ENCODE measurements around the gene GMDS.
A peak's percentile ranks its signal among the peaks of the same experiment; 100 is the strongest.

The GMDS gene

GRCh38 chr6:2055911-2056310, 189.5 kb downstream of the GMDS start:
- no peak for DNase-seq (ENCODE audit: low read depth, low spot score)
- H3K27ac ChIP-seq = no peak overlapping the region

GRCh38 chr6:2055143-2055542, 190.3 kb downstream of the GMDS start:
- no peak for DNase-seq (ENCODE audit: low read depth, low spot score)

DNA sequence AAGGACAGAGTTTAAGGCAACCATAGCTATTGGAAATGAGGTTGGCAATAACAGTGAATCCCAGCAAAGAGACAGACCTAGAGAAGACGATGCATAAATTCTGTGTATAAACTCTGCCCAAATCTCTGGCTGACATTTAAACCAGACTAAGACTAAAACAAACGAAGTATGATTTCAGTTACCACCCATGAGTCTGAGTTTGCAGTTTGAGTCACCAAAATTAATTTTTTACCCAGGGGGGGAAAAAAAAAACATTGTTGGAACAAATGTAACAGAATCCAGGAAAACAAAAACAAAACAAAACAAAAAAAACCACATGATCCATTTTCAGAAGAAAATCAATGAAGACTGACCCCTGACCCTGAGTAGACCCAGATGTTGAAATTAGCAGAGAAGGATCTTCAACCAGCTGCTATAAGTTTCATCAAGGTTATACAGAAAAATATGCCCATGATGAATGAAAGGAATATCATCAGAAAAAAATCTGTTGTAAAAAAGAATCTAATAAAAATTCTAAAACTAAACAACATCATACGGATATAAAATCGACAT, 190.8 kb downstream of the GMDS start:
- no peak for DNase-seq (ENCODE audit: low read depth, low spot score)
- no peak overlapping the region for H3K27ac ChIP-seq

More at GRCh38 chr6:2055143-2055542, 190.3 kb downstream of the GMDS start:
- no peak overlapping the region for H3K27ac ChIP-seq

- DNase-seq (ENCODE audit: low read depth, low spot score) = no peak
- H3K27ac ChIP-seq = no peak overlapping the region
Measured at GRCh38 chr6:2053691-2054090, 191.7 kb downstream of the GMDS start.

DNA sequence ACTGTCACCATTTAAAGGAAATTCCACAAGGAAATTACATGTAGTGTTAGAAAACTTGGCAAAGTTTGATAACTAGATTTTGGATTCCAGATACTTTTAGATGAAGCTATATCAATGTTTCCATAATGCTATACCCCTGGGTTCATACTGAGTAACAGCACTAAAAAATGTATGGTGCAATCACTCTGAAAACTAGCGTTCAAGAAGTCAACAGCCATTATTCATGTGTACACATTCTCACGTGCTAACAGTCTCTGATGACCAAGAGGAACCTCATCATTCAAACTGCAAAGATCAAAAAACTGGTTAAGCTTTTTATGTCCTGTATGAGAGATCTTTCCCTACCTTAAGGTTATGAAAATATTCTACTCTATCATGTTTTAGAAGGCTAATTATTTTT, 197.6 kb downstream of the GMDS start:
- DNase-seq (ENCODE audit: low read depth, low spot score) = no peak
- H3K27ac ChIP-seq = no peak overlapping the region

GRCh38 chr6:2044192-2044591, 201.2 kb downstream of the GMDS start:
- H3K27ac ChIP-seq = no peak overlapping the region

GRCh38 chr6:2042956-2043648, 202.3 kb downstream of the GMDS start:
- H3K27ac ChIP-seq = no peak overlapping the region
- no peak for DNase-seq (ENCODE audit: low read depth, low spot score)

More at GRCh38 chr6:2044192-2044591, 201.2 kb downstream of the GMDS start:
- no peak for DNase-seq (ENCODE audit: low read depth, low spot score)

- no peak overlapping the region for H3K27ac ChIP-seq
- no peak for DNase-seq (ENCODE audit: low read depth, low spot score)
Measured at GRCh38 chr6:2038092-2038491, 207.3 kb downstream of the GMDS start.

GRCh38 chr6:2037237-2037926, 208.0 kb downstream of the GMDS start:
- DNase-seq (ENCODE audit: low read depth, low spot score) = peak; percentile 12
- H3K27ac ChIP-seq = no peak overlapping the region

DNA sequence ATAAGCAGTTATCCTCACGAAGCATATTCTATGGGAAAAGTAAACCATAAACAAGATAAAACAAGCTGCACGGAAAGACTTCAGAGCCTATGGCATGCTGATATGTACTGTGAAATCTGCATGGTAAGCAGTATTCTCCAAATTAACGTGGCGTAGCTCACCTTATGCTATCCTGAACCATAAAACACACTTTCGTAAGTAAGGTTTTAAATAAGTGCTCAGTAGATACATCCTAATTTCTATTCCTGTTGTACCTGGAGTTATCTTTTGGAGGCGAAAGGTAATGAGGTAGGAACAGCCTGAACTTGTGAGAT, 208.7 kb downstream of the GMDS start:
- no peak overlapping the region for H3K27ac ChIP-seq

GRCh38 chr6:2035826-2036709, 209.3 kb downstream of the GMDS start:
- DNase-seq (ENCODE audit: low read depth, low spot score) = no peak
- no peak overlapping the region for H3K27ac ChIP-seq

More for the DNA sequence above, 208.7 kb downstream of the GMDS start:
- no peak for DNase-seq (ENCODE audit: low read depth, low spot score)

DNA sequence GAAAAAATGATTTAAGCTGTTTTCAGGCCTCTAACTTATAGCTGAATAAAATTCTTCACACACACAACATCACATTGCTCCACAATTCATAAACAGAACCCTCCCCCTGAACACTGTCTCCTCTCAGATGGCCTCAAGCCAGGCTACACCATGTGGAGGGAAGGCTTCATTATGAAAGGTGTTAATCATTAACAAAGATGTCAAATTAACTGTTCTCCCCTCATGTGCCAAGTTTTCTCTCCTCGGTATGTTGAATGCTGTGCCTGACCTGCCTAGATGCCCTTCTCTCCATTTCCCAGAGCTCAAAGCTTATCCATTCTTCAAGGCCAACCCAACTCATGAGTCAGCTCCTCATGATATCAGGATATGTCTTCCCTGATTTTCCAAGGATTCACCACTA, 210.4 kb downstream of the GMDS start:
- DNase-seq (ENCODE audit: low read depth, low spot score) = no peak
- H3K27ac ChIP-seq = no peak overlapping the region

GRCh38 chr6:2034256-2034655, 211.1 kb downstream of the GMDS start:
- DNase-seq (ENCODE audit: low read depth, low spot score) = no peak
- no peak overlapping the region for H3K27ac ChIP-seq

- no peak for DNase-seq (ENCODE audit: low read depth, low spot score)
- no peak overlapping the region for H3K27ac ChIP-seq
Measured at GRCh38 chr6:2033544-2033943, 211.9 kb downstream of the GMDS start.

GRCh38 chr6:2030682-2031244, 214.6 kb downstream of the GMDS start:
- no peak overlapping the region for H3K27ac ChIP-seq
- DNase-seq (ENCODE audit: low read depth, low spot score) = no peak

DNA sequence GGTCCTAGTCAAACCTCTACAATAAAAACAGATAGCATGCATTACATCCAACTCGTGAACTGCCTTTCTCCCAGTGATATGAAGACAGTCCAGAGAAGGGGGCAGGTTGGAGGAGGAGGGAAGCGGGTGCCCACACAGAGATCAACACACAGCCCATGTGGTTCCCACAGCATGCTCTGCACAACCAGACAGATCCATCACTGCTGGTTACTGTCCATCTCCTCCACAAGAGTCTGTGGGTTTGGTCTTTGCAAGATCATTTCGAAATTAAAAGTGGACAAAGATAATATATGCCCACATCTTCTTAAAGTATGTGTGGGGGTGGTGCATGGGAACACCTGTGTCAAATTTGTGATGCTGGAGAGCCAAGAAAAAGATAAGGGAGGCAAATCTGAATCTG, 215.5 kb downstream of the GMDS start:
- no peak for DNase-seq (ENCODE audit: low read depth, low spot score)
- no peak overlapping the region for H3K27ac ChIP-seq

GRCh38 chr6:2029130-2029794, 216.1 kb downstream of the GMDS start:
- peak; percentile 24 for DNase-seq (ENCODE audit: low read depth, low spot score)
- H3K27ac ChIP-seq = peak overlapping the region; percentile 6

DNA sequence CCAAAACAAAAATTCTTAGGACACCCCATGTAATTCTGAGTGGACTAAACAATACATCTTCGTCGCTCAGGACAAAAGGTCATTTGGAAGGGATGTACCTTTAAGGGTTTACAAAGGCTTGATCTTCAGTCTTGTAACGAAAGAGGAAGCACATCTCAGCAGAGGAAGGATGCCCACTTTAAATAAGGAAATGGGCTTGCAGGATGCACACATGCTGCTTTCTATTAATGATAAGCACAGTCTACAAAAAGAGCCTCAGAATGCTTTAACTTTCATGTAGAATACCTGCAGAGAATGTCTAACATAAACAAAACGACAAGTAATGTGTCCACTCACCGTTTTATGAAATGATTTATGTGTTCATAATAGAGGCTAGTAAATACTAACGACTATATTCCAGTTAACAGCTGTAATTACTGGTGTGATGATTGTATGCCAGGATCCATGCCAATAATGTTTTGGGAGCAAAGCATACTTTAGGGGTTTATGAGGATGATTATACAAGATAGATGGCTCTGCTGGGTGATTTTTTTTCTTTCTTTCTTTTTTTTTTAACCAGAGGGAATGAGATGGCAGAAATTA, 216.9 kb downstream of the GMDS start:
- H3K27ac ChIP-seq = peak overlapping the region; percentile 6
- no peak for DNase-seq (ENCODE audit: low read depth, low spot score)

GRCh38 chr6:2026133-2026532, 219.3 kb downstream of the GMDS start:
- DNase-seq (ENCODE audit: low read depth, low spot score) = no peak
- no peak overlapping the region for H3K27ac ChIP-seq

DNA sequence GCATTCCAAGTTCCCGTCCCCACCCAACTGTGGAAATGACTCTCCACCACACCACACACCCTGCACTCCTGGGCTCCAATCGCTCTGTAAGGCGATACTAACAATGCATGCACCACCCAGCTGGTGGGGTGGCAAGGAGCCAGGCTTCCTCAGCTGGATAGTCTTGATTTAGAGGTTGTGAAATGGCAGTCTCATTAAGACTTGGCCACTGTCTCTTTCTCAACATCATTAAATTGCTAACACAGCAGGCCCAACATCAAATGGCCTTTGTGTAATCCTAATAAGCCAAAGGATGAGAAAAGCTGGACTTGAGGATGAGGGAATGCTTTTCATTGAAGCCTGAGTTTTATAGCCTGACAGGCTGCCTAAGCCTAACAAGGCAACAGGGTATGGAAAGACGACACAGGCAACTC, 223.7 kb downstream of the GMDS start:
- peak overlapping the region; percentile 72 for H3K27ac ChIP-seq
- peak; percentile 70 for DNase-seq (ENCODE audit: low read depth, low spot score)
